Astrocyte (in vitro differentiated cells and primary cell): ENCODE data around the gene LILRA2. TPM values are rescaled to one million over a fixed set of nuclear protein-coding genes. Genes with fewer than 3 reads are reported as not detected.

Experiments
- DNase-seq: peaks from one replicate; pipeline ENCODE4 v3.0.0-alpha.2; 2010; ENCODE audit warnings: low read depth
- FAIRE-seq: peaks from 2 replicates; lab custom pipeline; 2011; peaks lifted over from hg19 to GRCh38; lab: Jason Lieb, UNC
- H2AFZ ChIP-seq: 2 replicates; pipeline ENCODE4 v1.6.0; 2012; ENCODE audit warnings: low read depth, low read length, inconsistent platforms
- H3K27ac ChIP-seq: 2 replicates; pipeline ENCODE4 v1.5.1; 2011; ENCODE audit warnings: low read depth, low read length, inconsistent platforms
- H3K27me3 ChIP-seq: 2 replicates; pipeline ENCODE4 v1.6.0; 2011; ENCODE audit warnings: low read length, inconsistent platforms; ENCODE audit not compliant: insufficient read depth
- H3K36me3 ChIP-seq: 2 replicates; pipeline ENCODE4 v1.5.1; 2011; ENCODE audit warnings: low read length, inconsistent platforms; ENCODE audit not compliant: insufficient read depth
- H3K4me1 ChIP-seq: 2 replicates; pipeline ENCODE4 v1.5.1; 2011; ENCODE audit warnings: low read length, inconsistent platforms; ENCODE audit not compliant: insufficient read depth
- H3K4me2 ChIP-seq: 2 replicates; pipeline ENCODE4 v1.6.0; 2012; ENCODE audit warnings: low read length, inconsistent platforms
- H3K4me3 ChIP-seq: 2 replicates; pipeline ENCODE4 v1.5.1; 2011; ENCODE audit warnings: low read depth, mild to moderate bottlenecking, low read length, inconsistent platforms; ENCODE audit not compliant: insufficient read depth
- H3K79me2 ChIP-seq: 2 replicates; pipeline ENCODE4 v1.6.0; 2012; ENCODE audit warnings: mild to moderate bottlenecking, low read length, inconsistent platforms; ENCODE audit not compliant: insufficient read depth
- H3K9ac ChIP-seq: 2 replicates; pipeline ENCODE4 v1.6.0; 2012; ENCODE audit warnings: mild to moderate bottlenecking, low read length, inconsistent platforms
- H3K9me3 ChIP-seq: 2 replicates; pipeline ENCODE4 v1.5.1; 2012; ENCODE audit warnings: low read depth, mild to moderate bottlenecking, low read length, inconsistent platforms; ENCODE audit not compliant: insufficient read depth
- H4K20me1 ChIP-seq: 2 replicates; pipeline ENCODE4 v1.6.0; 2012; ENCODE audit warnings: low read length, inconsistent platforms; ENCODE audit not compliant: insufficient read depth
- H3K27ac Mint-ChIP-seq: one replicate; pipeline ENCODE4 v1.8.0; 2021; ENCODE audit warnings: mild to moderate bottlenecking, mixed read lengths; ENCODE audit not compliant: unreplicated experiment
- H3K27me3 Mint-ChIP-seq: one replicate; pipeline ENCODE4 v1.8.0; 2021; ENCODE audit warnings: low read depth, mixed read lengths; ENCODE audit not compliant: unreplicated experiment
- H3K36me3 Mint-ChIP-seq: one replicate; pipeline ENCODE4 v1.8.0; 2021; ENCODE audit warnings: low read depth, mixed read lengths; ENCODE audit not compliant: unreplicated experiment
- H3K4me1 Mint-ChIP-seq: one replicate; pipeline ENCODE4 v1.8.0; 2021; ENCODE audit warnings: low read depth, mixed read lengths; ENCODE audit not compliant: unreplicated experiment
- H3K4me3 Mint-ChIP-seq: one replicate; pipeline ENCODE4 v1.8.0; 2021; ENCODE audit warnings: mild to moderate bottlenecking, moderate library complexity, mixed read lengths; ENCODE audit not compliant: unreplicated experiment
- H3K9me3 Mint-ChIP-seq: one replicate; pipeline ENCODE4 v1.8.0; 2021; ENCODE audit warnings: mild to moderate bottlenecking, mixed read lengths; ENCODE audit not compliant: unreplicated experiment
- EZH2 ChIP-seq: IDR thresholded peaks from 2 replicates; pipeline ENCODE4 v1.6.1; 2012; ENCODE audit warnings: mild to moderate bottlenecking, low read length, inconsistent platforms; ENCODE audit not compliant: insufficient read depth
- total RNA-seq: library from RNA; stranded (reverse); gene quantifications from 2 replicates; pipeline ENCODE4 v1.2.1, GENCODE V29; 2021
- TF ChIP-seq, protein P1 (sequence below): IDR thresholded peaks from 2 replicates; pipeline ENCODE4 v1.5.1; 2011; ENCODE audit warnings: low read depth, mild to moderate bottlenecking, inconsistent platforms, low read length, moderate library complexity; ENCODE audit not compliant: insufficient read depth

The LILRA2 gene
- total RNA-seq, 1 donor from 2014 or later, result not detected

DNA sequence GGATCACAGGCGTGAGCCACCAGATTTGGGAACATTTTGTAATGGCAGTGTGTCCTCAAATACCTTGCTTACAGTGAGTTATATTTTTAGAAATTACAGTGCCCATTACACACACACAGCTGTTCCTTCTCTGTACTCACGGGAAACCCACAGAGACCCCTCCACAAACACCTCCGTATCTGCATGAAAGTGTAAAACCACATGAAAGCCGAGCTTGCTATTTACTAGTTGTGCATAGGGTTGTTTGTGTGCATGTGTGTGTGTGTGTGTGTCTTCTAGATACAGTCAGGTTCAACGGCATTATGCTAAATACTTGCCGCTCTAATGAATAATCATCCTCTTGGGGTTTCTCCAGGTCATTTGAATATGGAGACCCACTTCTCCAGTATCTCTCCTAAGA is 22.3 kb upstream of the LILRA2 start:
- Mint-ChIP-seq H3K27me3 (no peaks in the 10 kb centered on the region), H3K4me3 (no peak overlapping the region), H3K4me1 (no peaks in the 10 kb centered on the region), H3K36me3 (no peaks in the 10 kb centered on the region), H3K27ac (no peak overlapping the region), H3K9me3 (peaks cover 11% of the 10 kb centered on the region)
- Histone ChIP-seq H3K4me1 (no peaks in the 10 kb centered on the region), H3K4me3 (no peak overlapping the region), H3K9ac (no peak overlapping the region), H3K79me2 (no peaks in the 10 kb centered on the region), H3K27ac (no peak overlapping the region), H4K20me1 (no peaks in the 10 kb centered on the region), H2AFZ (no peak overlapping the region), H3K9me3 (peaks cover 22% of the 10 kb centered on the region), H3K4me2 (no peak overlapping the region), H3K36me3 (no peaks in the 10 kb centered on the region), H3K27me3 (no peaks in the 10 kb centered on the region)
- DNase-seq, result no peak
- FAIRE-seq, result no peak
- TF ChIP-seq, protein P1, sequence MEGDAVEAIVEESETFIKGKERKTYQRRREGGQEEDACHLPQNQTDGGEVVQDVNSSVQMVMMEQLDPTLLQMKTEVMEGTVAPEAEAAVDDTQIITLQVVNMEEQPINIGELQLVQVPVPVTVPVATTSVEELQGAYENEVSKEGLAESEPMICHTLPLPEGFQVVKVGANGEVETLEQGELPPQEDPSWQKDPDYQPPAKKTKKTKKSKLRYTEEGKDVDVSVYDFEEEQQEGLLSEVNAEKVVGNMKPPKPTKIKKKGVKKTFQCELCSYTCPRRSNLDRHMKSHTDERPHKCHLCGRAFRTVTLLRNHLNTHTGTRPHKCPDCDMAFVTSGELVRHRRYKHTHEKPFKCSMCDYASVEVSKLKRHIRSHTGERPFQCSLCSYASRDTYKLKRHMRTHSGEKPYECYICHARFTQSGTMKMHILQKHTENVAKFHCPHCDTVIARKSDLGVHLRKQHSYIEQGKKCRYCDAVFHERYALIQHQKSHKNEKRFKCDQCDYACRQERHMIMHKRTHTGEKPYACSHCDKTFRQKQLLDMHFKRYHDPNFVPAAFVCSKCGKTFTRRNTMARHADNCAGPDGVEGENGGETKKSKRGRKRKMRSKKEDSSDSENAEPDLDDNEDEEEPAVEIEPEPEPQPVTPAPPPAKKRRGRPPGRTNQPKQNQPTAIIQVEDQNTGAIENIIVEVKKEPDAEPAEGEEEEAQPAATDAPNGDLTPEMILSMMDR, result no peak
- no peak for TF ChIP-seq EZH2

DNA sequence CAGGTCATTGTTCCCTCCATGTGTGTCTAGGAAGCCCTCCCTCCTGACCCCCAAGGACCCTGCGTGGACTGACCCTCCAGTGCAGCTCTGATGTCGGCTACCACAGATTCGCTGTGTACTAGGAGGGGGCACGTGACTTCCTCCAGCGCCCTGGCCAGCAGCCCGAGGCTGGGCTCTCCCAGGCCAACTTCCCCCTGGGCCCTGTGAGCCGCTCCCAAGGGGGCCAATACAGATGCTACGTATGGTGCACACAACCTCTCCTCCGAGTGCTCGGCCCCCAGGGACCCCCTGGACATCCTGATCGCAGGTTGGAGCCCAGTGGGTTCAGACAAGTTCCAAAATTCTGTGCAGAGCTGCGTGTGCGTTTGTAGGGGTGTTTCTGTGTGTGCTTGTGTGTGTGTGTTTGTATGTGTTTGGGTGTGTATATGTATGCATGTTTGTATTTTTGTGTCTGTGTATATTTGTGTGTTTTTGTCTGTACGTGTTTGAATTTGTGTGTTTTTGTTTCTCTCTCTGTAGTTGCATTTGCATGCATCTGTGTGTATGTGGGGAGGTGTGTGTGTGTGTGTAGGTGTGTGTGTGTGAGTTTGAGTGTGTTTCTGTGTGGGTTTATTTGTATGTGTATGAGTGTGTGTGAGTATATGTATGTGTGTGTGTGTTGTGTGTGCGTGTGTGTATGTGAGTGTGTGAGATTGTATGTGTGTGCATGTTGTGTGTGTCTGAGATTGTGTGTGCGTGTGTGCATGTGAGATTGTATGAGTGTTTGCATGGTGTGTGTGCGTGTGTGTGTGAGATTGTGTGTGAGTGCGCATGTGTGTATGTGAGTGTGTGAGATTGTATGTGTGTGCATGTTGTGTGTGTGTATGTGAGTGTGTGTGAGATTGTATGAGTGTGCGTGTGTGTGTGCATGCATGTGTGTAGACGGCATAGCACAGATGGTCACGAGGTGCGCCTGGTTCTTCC is 21.4 kb upstream of the LILRA2 start:
- no peak for TF ChIP-seq EZH2
- TF ChIP-seq, protein P1, result no peak
- peaks cover 9% of the 10 kb centered on the region for H3K9me3 Mint-ChIP-seq
- Histone ChIP-seq H3K27ac (no peak overlapping the region), H3K27me3 (no peaks in the 10 kb centered on the region), H4K20me1 (no peaks in the 10 kb centered on the region), H3K36me3 (no peaks in the 10 kb centered on the region), H2AFZ (no peak overlapping the region), H3K9ac (no peak overlapping the region), H3K9me3 (peaks cover 17% of the 10 kb centered on the region), H3K4me2 (no peak overlapping the region), H3K4me3 (no peak overlapping the region), H3K4me1 (no peaks in the 10 kb centered on the region), H3K79me2 (no peaks in the 10 kb centered on the region)
- FAIRE-seq (no peak), DNase-seq (no peak)
- no peak overlapping the region for H3K27ac Mint-ChIP-seq
- no peaks in the 10 kb centered on the region for H3K4me1 Mint-ChIP-seq
- H3K4me3 Mint-ChIP-seq, result no peak overlapping the region
- no peaks in the 10 kb centered on the region for H3K36me3 Mint-ChIP-seq
- H3K27me3 Mint-ChIP-seq, result no peaks in the 10 kb centered on the region

DNA sequence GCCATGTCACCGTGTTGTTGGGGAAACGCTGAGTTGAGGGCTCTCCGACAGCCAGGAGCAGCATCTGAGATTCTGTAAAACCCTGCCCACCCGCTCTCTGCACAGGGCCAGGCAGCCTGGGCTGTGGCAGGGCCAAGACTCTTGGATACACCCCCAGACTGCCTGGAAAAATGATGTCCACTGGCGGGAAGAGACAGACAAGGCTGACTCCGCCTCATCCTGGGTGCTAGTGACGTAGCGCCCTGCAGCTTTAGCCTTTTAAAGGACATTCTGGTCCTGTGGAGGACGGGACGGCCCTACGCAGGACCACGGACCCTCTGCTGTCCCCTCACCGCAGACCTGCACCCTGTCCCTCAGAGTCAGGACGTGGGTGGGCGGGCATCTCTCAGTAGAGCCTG is 20.7 kb upstream of the LILRA2 start:
- FAIRE-seq, result no peak

More for the DNA sequence above, 20.7 kb upstream of the LILRA2 start:
- Mint-ChIP-seq H3K27me3 (no peaks in the 10 kb centered on the region), H3K27ac (no peak overlapping the region), H3K4me3 (no peak overlapping the region), H3K36me3 (no peaks in the 10 kb centered on the region), H3K4me1 (no peaks in the 10 kb centered on the region), H3K9me3 (peaks cover 9% of the 10 kb centered on the region)
- Histone ChIP-seq H2AFZ (no peak overlapping the region), H3K9me3 (peaks cover 17% of the 10 kb centered on the region), H3K27me3 (no peaks in the 10 kb centered on the region), H3K36me3 (no peaks in the 10 kb centered on the region), H3K4me3 (no peak overlapping the region), H3K9ac (no peak overlapping the region), H3K4me1 (no peaks in the 10 kb centered on the region), H3K27ac (no peak overlapping the region), H4K20me1 (no peaks in the 10 kb centered on the region), H3K4me2 (no peak overlapping the region), H3K79me2 (no peaks in the 10 kb centered on the region)
- no peak for DNase-seq
- TF ChIP-seq, protein P1, result no peak
- no peak for TF ChIP-seq EZH2
